PC-9 (cell line): ENCODE results near the gene SLC7A11. TPM values are rescaled to one million over a fixed set of nuclear protein-coding genes. Genes with fewer than 3 reads are reported as not detected.
"Not testable (repeated sequence)": the region's sequence is repeated elsewhere in the genome, so short reads cannot be mapped to it uniquely, and the experiment has no call there.

Source experiments
- BruUV-seq: library from RNA; stranded (reverse); fragments of 400-500 nt; replicated peaks from 2 replicates; lab custom pipeline; 2021; lab: Mats Ljungman, UMichigan
- CTCF ChIA-PET: fragments of 300-600 bp; sonication (Branson Sonifier 250); formaldehyde crosslinking; loops from one replicate; lab custom pipeline; 2022; ENCODE audit warnings: antibody characterized with exemption; lab: Charles Lee
- POLR2A ChIA-PET: fragments of 300-600 bp; sonication (Branson Sonifier 250); formaldehyde crosslinking; loops from one replicate; lab custom pipeline; 2022; ENCODE audit warnings: antibody characterized with exemption; ENCODE audit not compliant: unreplicated experiment; lab: Charles Lee
- DNase-seq, 2 experiments: peaks; one replicate each; pipeline versions ENCODE4 v3.0.0 to v3.0.0-alpha.2; 2015 to 2022; ENCODE audit warnings: mixed read lengths in 1 of 2
- H2AFZ ChIP-seq: fragments of 200-600 bp; sonication (generic); 2 replicates; pipeline ENCODE4 v1.8.1; 2017; ENCODE audit warnings: antibody characterized with exemption
- H3F3A ChIP-seq: fragments of 200-600 bp; sonication (generic); 2 replicates; pipeline ENCODE4 v1.8.1; 2017; ENCODE audit warnings: antibody characterized with exemption, mild to moderate bottlenecking, low read depth; ENCODE audit not compliant: insufficient read depth
- H3K27ac ChIP-seq: fragments of 200-600 bp; sonication (generic); 2 replicates; pipeline ENCODE4 v1.6.1; 2016; ENCODE audit warnings: mixed run types
- H3K27me3 ChIP-seq: fragments of 200-600 bp; sonication (generic); 2 replicates; pipeline ENCODE4 v1.6.1; 2016; ENCODE audit warnings: low read depth, mixed run types; ENCODE audit not compliant: insufficient read depth
- H3K36me3 ChIP-seq: fragments of 200-600 bp; sonication (generic); 2 replicates; pipeline ENCODE4 v1.6.1; 2016; ENCODE audit warnings: low read depth, mixed run types
- H3K4me1 ChIP-seq: fragments of 200-600 bp; sonication (generic); replicated peaks from 2 replicates; pipeline ENCODE4 v1.6.1; 2016; ENCODE audit warnings: mixed run types; ENCODE audit not compliant: insufficient read depth
- H3K4me2 ChIP-seq: fragments of 200-600 bp; sonication (generic); 2 replicates; pipeline ENCODE4 v1.6.1; 2017; ENCODE audit warnings: mixed run types
- H3K4me3 ChIP-seq: fragments of 200-600 bp; sonication (generic); 2 replicates; pipeline ENCODE4 v1.6.1; 2016; ENCODE audit warnings: mixed run types
- H3K79me2 ChIP-seq: fragments of 200-600 bp; sonication (generic); 2 replicates; pipeline ENCODE4 v1.6.1; 2017; ENCODE audit warnings: low read depth, mixed run types
- H3K9me2 ChIP-seq: fragments of 200-600 bp; sonication (generic); 2 replicates; pipeline ENCODE4 v1.8.1; 2017; ENCODE audit warnings: mild to moderate bottlenecking; ENCODE audit not compliant: insufficient read depth
- H3K9me3 ChIP-seq: fragments of 200-600 bp; sonication (generic); 2 replicates; pipeline ENCODE4 v1.8.1; 2016; ENCODE audit warnings: low read depth; ENCODE audit not compliant: insufficient read depth
- H4K20me1 ChIP-seq: fragments of 200-600 bp; sonication (generic); 2 replicates; pipeline ENCODE4 v1.8.1; 2017; ENCODE audit not compliant: insufficient read depth
- EZH2 ChIP-seq: fragments of 200-600 bp; sonication (generic); IDR thresholded peaks from 2 replicates; pipeline ENCODE4 v1.8.0; 2017; ENCODE audit warnings: antibody characterized with exemption, low read depth
- intact Hi-C: fragments of 100-400 bp; cut with micrococcal nuclease; formaldehyde crosslinking; loops from one replicate; pipeline ENCODE4 v1.10.0; 2022; ENCODE audit not compliant: unreplicated experiment
- total RNA-seq: library from RNA; stranded (reverse); gene quantifications from 2 replicates; pipeline ENCODE4 v1.2.3, GENCODE V29; 2021
- TF ChIP-seq, protein P1 (sequence below): fragments of 200-600 bp; sonication (generic); conservative IDR thresholded peaks from 2 replicates; pipeline ENCODE4 v1.6.1; 2017; ENCODE audit warnings: mixed run types, antibody characterized with exemption, mild to moderate bottlenecking, moderate library complexity

The SLC7A11 gene
- total RNA-seq, 1 experiment from 2014 or later = 187 TPM

DNA sequence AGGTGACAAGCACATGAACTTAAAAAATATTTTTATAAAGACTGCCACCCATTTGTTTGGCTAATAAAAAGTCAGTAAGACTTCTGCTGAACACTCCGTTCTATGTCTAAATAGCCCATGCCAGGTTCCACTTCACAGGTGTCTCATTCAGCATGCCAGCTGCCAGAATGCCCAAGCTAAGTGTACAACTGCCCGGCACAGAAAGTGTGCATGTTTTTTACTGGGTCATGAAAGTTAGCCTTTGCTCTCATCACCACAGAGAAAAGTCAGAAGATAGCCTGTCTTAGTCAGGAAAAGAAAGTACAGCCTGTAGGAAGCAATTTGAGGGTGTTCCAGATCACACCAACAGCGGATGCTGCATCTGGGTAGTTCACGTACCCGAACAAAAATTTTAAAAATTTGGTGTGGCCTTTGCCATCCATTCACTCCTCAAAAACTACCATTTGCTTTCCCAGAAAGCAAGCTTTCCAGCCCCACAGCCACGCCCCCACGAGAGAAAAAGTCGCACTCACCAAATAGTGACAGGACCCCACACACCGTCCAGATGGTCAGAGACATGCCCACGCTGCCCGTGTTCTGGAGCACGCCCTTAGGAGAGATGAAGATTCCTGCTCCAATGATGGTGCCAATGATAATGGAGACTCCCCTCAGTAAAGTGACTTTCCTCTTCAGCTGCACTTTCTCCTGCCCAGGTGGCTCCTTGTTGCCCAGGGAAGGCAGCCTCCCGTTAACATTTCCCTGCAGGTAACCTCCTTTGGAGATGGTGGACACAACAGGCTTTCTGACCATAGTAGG lies 671 bp downstream of the SLC7A11 start:
- Histone ChIP-seq H3K9me3 (peaks cover 7% of the 10 kb centered on the region; the same call in 1 of the 2 replicates), H3K4me1 (peaks cover 33% of the 10 kb centered on the region), H3K4me2 (peak overlapping the region; percentile 82), H3K9me2 (no peaks in the 10 kb centered on the region), H3K27me3 (no peaks in the 10 kb centered on the region), H3F3A (peaks cover 42% of the 10 kb centered on the region), H3K36me3 (peaks cover 26% of the 10 kb centered on the region), H3K79me2 (peaks cover 58% of the 10 kb centered on the region), H3K27ac (peak overlapping the region; percentile 100), H3K4me3 (peak overlapping the region; percentile 88), H2AFZ (no peak overlapping the region), H4K20me1 (no peaks in the 10 kb centered on the region; the same call in 1 of the 2 replicates)
- POLR2A ChIA-PET = interaction anchor here (0.6 to 1.1 kb wide), 4 partner anchors 39 to 935 kb away, joined by 3 to 7 read pairs (median 6); partner anchors contain the start of gene ELF2
- intact Hi-C loops = loop anchor here (1.0 to 2.0 kb wide), 5 partner anchors 18 to 335 kb away; no protein-coding TSS in a partner anchor
- TSS peak; percentile 74 for BruUV-seq
- peak; percentile 37 to 38 for DNase-seq
- no peak for TF ChIP-seq EZH2
- TF ChIP-seq, protein P1, sequence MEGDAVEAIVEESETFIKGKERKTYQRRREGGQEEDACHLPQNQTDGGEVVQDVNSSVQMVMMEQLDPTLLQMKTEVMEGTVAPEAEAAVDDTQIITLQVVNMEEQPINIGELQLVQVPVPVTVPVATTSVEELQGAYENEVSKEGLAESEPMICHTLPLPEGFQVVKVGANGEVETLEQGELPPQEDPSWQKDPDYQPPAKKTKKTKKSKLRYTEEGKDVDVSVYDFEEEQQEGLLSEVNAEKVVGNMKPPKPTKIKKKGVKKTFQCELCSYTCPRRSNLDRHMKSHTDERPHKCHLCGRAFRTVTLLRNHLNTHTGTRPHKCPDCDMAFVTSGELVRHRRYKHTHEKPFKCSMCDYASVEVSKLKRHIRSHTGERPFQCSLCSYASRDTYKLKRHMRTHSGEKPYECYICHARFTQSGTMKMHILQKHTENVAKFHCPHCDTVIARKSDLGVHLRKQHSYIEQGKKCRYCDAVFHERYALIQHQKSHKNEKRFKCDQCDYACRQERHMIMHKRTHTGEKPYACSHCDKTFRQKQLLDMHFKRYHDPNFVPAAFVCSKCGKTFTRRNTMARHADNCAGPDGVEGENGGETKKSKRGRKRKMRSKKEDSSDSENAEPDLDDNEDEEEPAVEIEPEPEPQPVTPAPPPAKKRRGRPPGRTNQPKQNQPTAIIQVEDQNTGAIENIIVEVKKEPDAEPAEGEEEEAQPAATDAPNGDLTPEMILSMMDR = no peak
- CTCF ChIA-PET = interaction anchor here (1.3 kb wide), 1 partner anchor 254 kb away, joined by 4 read pairs; no protein-coding TSS in a partner anchor

DNA sequence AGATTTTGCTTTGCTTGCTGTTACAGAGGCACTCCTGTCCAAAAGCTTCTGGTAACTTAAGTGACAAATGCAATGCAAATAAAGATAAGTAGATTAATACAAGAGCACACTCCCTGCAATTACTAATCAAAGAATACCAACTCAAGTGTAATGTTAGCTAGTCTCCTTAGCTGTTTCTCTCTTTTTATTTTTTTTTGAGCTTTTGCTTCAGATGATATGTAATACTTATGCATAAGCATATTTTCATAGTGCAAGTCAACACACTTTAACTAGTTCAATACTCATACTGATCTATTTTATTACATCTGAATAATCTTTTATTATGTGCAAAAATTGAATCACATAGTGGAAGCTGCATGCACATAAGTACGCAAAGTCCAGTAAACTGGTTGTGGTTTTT lies 2.7 kb downstream of the SLC7A11 start:
- Histone ChIP-seq H2AFZ (no peak overlapping the region), H3K36me3 (peaks cover 40% of the 10 kb centered on the region), H3F3A (peaks cover 60% of the 10 kb centered on the region), H3K27ac (peak overlapping the region; percentile 100), H4K20me1 (no peaks in the 10 kb centered on the region; the same call in 1 of the 2 replicates), H3K4me1 (peaks cover 51% of the 10 kb centered on the region), H3K4me3 (peak overlapping the region; percentile 88), H3K79me2 (peaks cover 71% of the 10 kb centered on the region), H3K27me3 (no peaks in the 10 kb centered on the region), H3K9me2 (no peaks in the 10 kb centered on the region), H3K4me2 (peak overlapping the region; percentile 82), H3K9me3 (peaks cover 7% of the 10 kb centered on the region; the same call in 1 of the 2 replicates)
- no TSS peak for BruUV-seq
- intact Hi-C loops = loop anchor here (5.0 kb wide), 2 partner anchors 443 to 658 kb away; no protein-coding TSS in a partner anchor
- ChIA-PET CTCF (no interaction called here), POLR2A (interaction anchor here (0.6 kb wide), 1 partner anchor 166 kb away, joined by 7 read pairs; no protein-coding TSS in a partner anchor)
- DNase-seq = no peak
- TF ChIP-seq EZH2 = no peak
- TF ChIP-seq, protein P1 = no peak

- intact Hi-C loops = loop anchor here (5.0 kb wide), 2 partner anchors 444 to 659 kb away; no protein-coding TSS in a partner anchor
- TF ChIP-seq, protein P1 = no peak
- TF ChIP-seq EZH2 = no peak
- ChIA-PET POLR2A (interaction anchor here (0.6 kb wide), 4 partner anchors 167 to 776 kb away, joined by 3 to 7 read pairs (median 4); no protein-coding TSS in a partner anchor), CTCF (no interaction called here)
- no TSS peak for BruUV-seq
- no peak overlapping the region for H2AFZ ChIP-seq
- peak overlapping the region; percentile 88 for H3K4me3 ChIP-seq
- H3K27ac ChIP-seq = peak overlapping the region; percentile 100
- 0 out of 2 replicates have a peak, but pooled peaks cover under 1% of the 10 kb centered on the region for H3K9me3 ChIP-seq
- H3K4me1 ChIP-seq = peaks cover 53% of the 10 kb centered on the region
- H3K4me2 ChIP-seq = peak overlapping the region; percentile 82
- DNase-seq = no peak
- peaks cover 61% of the 10 kb centered on the region for H3F3A ChIP-seq
- H3K36me3 ChIP-seq = peaks cover 47% of the 10 kb centered on the region
- no peaks in the 10 kb centered on the region for H3K27me3 ChIP-seq
- H3K9me2 ChIP-seq = 0 out of 2 replicates have a peak, but pooled peaks cover 6% of the 10 kb centered on the region
- no peaks in the 10 kb centered on the region; the same call in 1 of the 2 replicates for H4K20me1 ChIP-seq
- peaks cover 79% of the 10 kb centered on the region for H3K79me2 ChIP-seq
Observed at GRCh38 chr4:138238521-138239292, 3.4 kb downstream of the SLC7A11 start.

DNA sequence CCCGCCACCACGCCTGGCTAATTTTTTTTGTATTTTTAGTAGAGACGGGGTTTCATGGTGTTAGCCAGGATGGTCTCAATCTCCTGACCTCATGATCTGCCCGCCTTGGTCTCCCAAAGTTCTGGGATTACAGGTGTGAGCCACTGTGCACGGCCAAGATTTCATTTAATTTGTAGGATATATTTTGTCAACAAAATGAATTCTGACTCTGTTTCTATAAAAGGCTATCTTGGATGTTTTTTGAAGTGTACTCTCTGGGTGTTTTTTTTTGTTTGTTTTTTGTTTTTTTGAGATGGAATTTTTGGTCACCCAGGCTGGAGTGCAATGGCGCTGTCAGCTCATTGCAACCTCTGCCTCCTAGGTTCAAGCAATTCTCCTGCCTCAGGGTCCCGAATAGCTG lies 5.0 kb downstream of the SLC7A11 start:
- DNase-seq, BruUV-seq, CTCF ChIA-PET, H4K20me1 ChIP-seq, H3K27me3 ChIP-seq, H2AFZ ChIP-seq, POLR2A ChIA-PET, H3K9me3 ChIP-seq, H3K9me2 ChIP-seq: not testable (repeated sequence)
- Histone ChIP-seq H3F3A (peaks cover 49% of the 10 kb centered on the region), H3K79me2 (peaks cover 87% of the 10 kb centered on the region), H3K36me3 (peaks cover 58% of the 10 kb centered on the region), H3K4me1 (peaks cover 45% of the 10 kb centered on the region), H3K27ac (peak overlapping the region; percentile 100), H3K4me3 (peak overlapping the region; percentile 53; the same call in 1 of the 2 replicates), H3K4me2 (peak overlapping the region; percentile 77)
- intact Hi-C loops = loop anchor here (5.0 kb wide), 2 partner anchors 445 to 660 kb away; no protein-coding TSS in a partner anchor
